ENCODE data around the gene UBL4B.

GRCh38 chr1:110091791-110092190, 20.5 kb upstream of the UBL4B start:
- TF ChIP-seq CTCF (IDR thresholded peaks at IDR 0.05) (no peak), POLR2A (IDR thresholded peaks at IDR 0.05) (no peak)

All from heart left ventricle (tissue), 13 donors.